ENCODE measurements around the gene SAMM50.

- no peak for TF ChIP-seq CTCF (IDR thresholded peaks at IDR 0.05)
- no peak for TF ChIP-seq ZFX (IDR thresholded peaks at IDR 0.05; ENCODE audit: borderline replicate concordance)
Observed at GRCh38 chr22:43919106-43919973, 35.9 kb upstream of the SAMM50 start.

Data from 22Rv1 (cell line).